T-helper 1 cell treated with Interleukin-12 subunit alpha and Interleukin-12 subunit beta and Interleukin-4 antibody, amounts not matched to agents 30 μg/mL and 1 μg/mL, for 36 hours (primary cell): ENCODE data around the gene ADAMTS9.

ENCODE experiments used
- H3K27ac Mint-ChIP-seq: one replicate; pipeline ENCODE4 v1.8.0; 2021; ENCODE audit warnings: mild to moderate bottlenecking, mixed read lengths
- H3K27me3 Mint-ChIP-seq: one replicate; pipeline ENCODE4 v1.8.0; 2021; ENCODE audit warnings: low read depth, mixed read lengths
- H3K36me3 Mint-ChIP-seq: one replicate; pipeline ENCODE4 v1.8.0; 2021; ENCODE audit warnings: low read depth, mixed read lengths
- H3K4me1 Mint-ChIP-seq: one replicate; pipeline ENCODE4 v1.8.0; 2021; ENCODE audit warnings: low read depth, mixed read lengths
- H3K4me3 Mint-ChIP-seq: one replicate; pipeline ENCODE4 v1.8.0; 2021; ENCODE audit warnings: mild to moderate bottlenecking, moderate library complexity, mixed read lengths
- H3K9me3 Mint-ChIP-seq: one replicate; pipeline ENCODE4 v1.8.0; 2021; ENCODE audit warnings: mixed read lengths

ADAMTS9 gene

GRCh38 chr3:64675687-64676247 is 12.0 kb downstream of the ADAMTS9 start:
- Mint-ChIP-seq H3K36me3 (no peaks in the 10 kb centered on the region), H3K27ac (no peak overlapping the region)

GRCh38 chr3:64674591-64675076 is 13.2 kb downstream of the ADAMTS9 start:
- Mint-ChIP-seq H3K4me1 (no peaks in the 10 kb centered on the region), H3K27ac (no peak overlapping the region), H3K36me3 (no peaks in the 10 kb centered on the region), H3K9me3 (no peaks in the 10 kb centered on the region), H3K4me3 (no peak overlapping the region), H3K27me3 (no peaks in the 10 kb centered on the region)

More at GRCh38 chr3:64675687-64676247, 12.0 kb downstream of the ADAMTS9 start:
- no peaks in the 10 kb centered on the region for H3K4me1 Mint-ChIP-seq
- no peaks in the 10 kb centered on the region for H3K9me3 Mint-ChIP-seq
- H3K27me3 Mint-ChIP-seq = no peaks in the 10 kb centered on the region
- no peak overlapping the region for H3K4me3 Mint-ChIP-seq

- no peaks in the 10 kb centered on the region for H3K27me3 Mint-ChIP-seq
- no peaks in the 10 kb centered on the region for H3K36me3 Mint-ChIP-seq
- no peak overlapping the region for H3K27ac Mint-ChIP-seq
- H3K4me1 Mint-ChIP-seq = no peaks in the 10 kb centered on the region
- H3K9me3 Mint-ChIP-seq = no peaks in the 10 kb centered on the region
- H3K4me3 Mint-ChIP-seq = no peak overlapping the region
Measured at GRCh38 chr3:64673159-64673715, 14.6 kb downstream of the ADAMTS9 start.

- H3K4me3 Mint-ChIP-seq = no peak overlapping the region
Measured at GRCh38 chr3:64668582-64669510, 19.0 kb downstream of the ADAMTS9 start.

GRCh38 chr3:64667887-64668581 is 19.8 kb downstream of the ADAMTS9 start:
- no peak overlapping the region for H3K4me3 Mint-ChIP-seq
- no peaks in the 10 kb centered on the region for H3K4me1 Mint-ChIP-seq
- H3K27me3 Mint-ChIP-seq = no peaks in the 10 kb centered on the region
- no peaks in the 10 kb centered on the region for H3K36me3 Mint-ChIP-seq
- no peaks in the 10 kb centered on the region for H3K9me3 Mint-ChIP-seq
- no peak overlapping the region for H3K27ac Mint-ChIP-seq

More at GRCh38 chr3:64668582-64669510, 19.0 kb downstream of the ADAMTS9 start:
- Mint-ChIP-seq H3K4me1 (no peaks in the 10 kb centered on the region), H3K9me3 (no peaks in the 10 kb centered on the region), H3K27ac (no peak overlapping the region), H3K27me3 (no peaks in the 10 kb centered on the region), H3K36me3 (no peaks in the 10 kb centered on the region)

GRCh38 chr3:64667138-64667537 is 20.7 kb downstream of the ADAMTS9 start:
- Mint-ChIP-seq H3K9me3 (peaks cover 8% of the 10 kb centered on the region), H3K4me1 (no peaks in the 10 kb centered on the region), H3K27me3 (no peaks in the 10 kb centered on the region), H3K36me3 (no peaks in the 10 kb centered on the region), H3K27ac (no peak overlapping the region), H3K4me3 (no peak overlapping the region)

GRCh38 chr3:64666171-64666588 is 21.6 kb downstream of the ADAMTS9 start:
- Mint-ChIP-seq H3K27ac (no peak overlapping the region), H3K4me1 (no peaks in the 10 kb centered on the region), H3K36me3 (no peaks in the 10 kb centered on the region), H3K27me3 (no peaks in the 10 kb centered on the region), H3K9me3 (peaks cover 8% of the 10 kb centered on the region), H3K4me3 (no peak overlapping the region)

- no peak overlapping the region for H3K4me3 Mint-ChIP-seq
- H3K36me3 Mint-ChIP-seq = no peaks in the 10 kb centered on the region
- H3K27ac Mint-ChIP-seq = no peak overlapping the region
- H3K4me1 Mint-ChIP-seq = no peaks in the 10 kb centered on the region
- H3K27me3 Mint-ChIP-seq = no peaks in the 10 kb centered on the region
- H3K9me3 Mint-ChIP-seq = peaks cover 8% of the 10 kb centered on the region
Measured at GRCh38 chr3:64664397-64664796, 23.4 kb downstream of the ADAMTS9 start.

- H3K4me1 Mint-ChIP-seq = no peaks in the 10 kb centered on the region
- no peak overlapping the region for H3K27ac Mint-ChIP-seq
- peaks cover 8% of the 10 kb centered on the region for H3K9me3 Mint-ChIP-seq
- H3K36me3 Mint-ChIP-seq = no peaks in the 10 kb centered on the region
- H3K27me3 Mint-ChIP-seq = no peaks in the 10 kb centered on the region
- no peak overlapping the region for H3K4me3 Mint-ChIP-seq
Measured at GRCh38 chr3:64659617-64659978, 28.2 kb downstream of the ADAMTS9 start.

GRCh38 chr3:64658001-64658400 is 29.8 kb downstream of the ADAMTS9 start:
- Mint-ChIP-seq H3K27me3 (no peaks in the 10 kb centered on the region), H3K27ac (no peak overlapping the region), H3K4me1 (no peaks in the 10 kb centered on the region), H3K4me3 (no peak overlapping the region), H3K36me3 (no peaks in the 10 kb centered on the region), H3K9me3 (peaks cover 8% of the 10 kb centered on the region)

- H3K27ac Mint-ChIP-seq = no peak overlapping the region
- H3K36me3 Mint-ChIP-seq = no peaks in the 10 kb centered on the region
- no peak overlapping the region for H3K4me3 Mint-ChIP-seq
- H3K4me1 Mint-ChIP-seq = no peaks in the 10 kb centered on the region
- no peaks in the 10 kb centered on the region for H3K9me3 Mint-ChIP-seq
- H3K27me3 Mint-ChIP-seq = no peaks in the 10 kb centered on the region
Measured at GRCh38 chr3:64656544-64656943, 31.3 kb downstream of the ADAMTS9 start.

- Mint-ChIP-seq H3K4me3 (no peak overlapping the region), H3K36me3 (no peaks in the 10 kb centered on the region), H3K4me1 (no peaks in the 10 kb centered on the region), H3K27ac (no peak overlapping the region), H3K9me3 (no peaks in the 10 kb centered on the region), H3K27me3 (no peaks in the 10 kb centered on the region)
Measured at GRCh38 chr3:64655160-64655559, 32.6 kb downstream of the ADAMTS9 start.

- no peak overlapping the region for H3K4me3 Mint-ChIP-seq
- no peaks in the 10 kb centered on the region for H3K27me3 Mint-ChIP-seq
- no peaks in the 10 kb centered on the region for H3K36me3 Mint-ChIP-seq
- H3K4me1 Mint-ChIP-seq = no peaks in the 10 kb centered on the region
- no peak overlapping the region for H3K27ac Mint-ChIP-seq
- no peaks in the 10 kb centered on the region for H3K9me3 Mint-ChIP-seq
Measured at GRCh38 chr3:64654013-64654412, 33.8 kb downstream of the ADAMTS9 start.

GRCh38 chr3:64653101-64653500 is 34.7 kb downstream of the ADAMTS9 start:
- Mint-ChIP-seq H3K36me3 (no peaks in the 10 kb centered on the region), H3K4me3 (no peak overlapping the region), H3K4me1 (no peaks in the 10 kb centered on the region), H3K27me3 (no peaks in the 10 kb centered on the region), H3K27ac (no peak overlapping the region), H3K9me3 (no peaks in the 10 kb centered on the region)
